GM10248 (cell line): ENCODE results near the gene CLDN17.

Experiments
- CTCF ChIA-PET: fragments of 300-600 bp; sonication (Branson Sonifier 250); formaldehyde crosslinking; extraction: SDS; loops from one replicate; lab custom pipeline; 2021; ENCODE audit warnings: antibody characterized with exemption; lab: Yijun Ruan, JAX
- POLR2A ChIA-PET: fragments of 350-650 bp; sonication (Branson Sonifier 250); formaldehyde crosslinking; extraction: SDS; loops from one replicate; lab custom pipeline; 2020; ENCODE audit warnings: antibody characterized with exemption; lab: Yijun Ruan, JAX
- DNase-seq: peaks from one replicate; pipeline ENCODE4 v3.0.0; 2012; ENCODE audit errors: extremely low spot score
- TF ChIP-seq, protein P1 (sequence below): IDR thresholded peaks from 2 replicates; pipeline ENCODE4 v1.5.1; 2012; ENCODE audit warnings: mild to moderate bottlenecking, low read depth; ENCODE audit errors: extremely low read depth, missing control alignments, control extremely low read depth

The CLDN17 gene

DNA sequence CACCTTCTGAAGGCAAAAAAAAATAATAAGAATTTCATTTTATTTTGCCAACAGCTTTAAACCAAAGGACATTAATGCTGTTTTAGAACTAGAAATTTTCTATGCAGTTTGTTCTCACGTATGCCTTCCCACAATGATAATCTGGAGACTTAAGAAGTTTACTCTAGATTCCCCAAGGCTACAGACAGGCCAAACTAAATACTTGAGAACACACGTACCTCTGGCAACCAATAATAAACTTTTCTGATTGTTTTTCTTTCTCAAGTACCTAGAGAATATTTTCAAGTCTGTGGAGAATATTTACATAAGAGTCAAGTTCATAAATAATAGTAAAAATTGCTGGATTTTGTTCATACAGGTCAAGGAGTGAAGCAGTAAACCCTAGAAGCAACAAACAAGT is 33.4 kb upstream of the CLDN17 start:
- TF ChIP-seq, protein P1, sequence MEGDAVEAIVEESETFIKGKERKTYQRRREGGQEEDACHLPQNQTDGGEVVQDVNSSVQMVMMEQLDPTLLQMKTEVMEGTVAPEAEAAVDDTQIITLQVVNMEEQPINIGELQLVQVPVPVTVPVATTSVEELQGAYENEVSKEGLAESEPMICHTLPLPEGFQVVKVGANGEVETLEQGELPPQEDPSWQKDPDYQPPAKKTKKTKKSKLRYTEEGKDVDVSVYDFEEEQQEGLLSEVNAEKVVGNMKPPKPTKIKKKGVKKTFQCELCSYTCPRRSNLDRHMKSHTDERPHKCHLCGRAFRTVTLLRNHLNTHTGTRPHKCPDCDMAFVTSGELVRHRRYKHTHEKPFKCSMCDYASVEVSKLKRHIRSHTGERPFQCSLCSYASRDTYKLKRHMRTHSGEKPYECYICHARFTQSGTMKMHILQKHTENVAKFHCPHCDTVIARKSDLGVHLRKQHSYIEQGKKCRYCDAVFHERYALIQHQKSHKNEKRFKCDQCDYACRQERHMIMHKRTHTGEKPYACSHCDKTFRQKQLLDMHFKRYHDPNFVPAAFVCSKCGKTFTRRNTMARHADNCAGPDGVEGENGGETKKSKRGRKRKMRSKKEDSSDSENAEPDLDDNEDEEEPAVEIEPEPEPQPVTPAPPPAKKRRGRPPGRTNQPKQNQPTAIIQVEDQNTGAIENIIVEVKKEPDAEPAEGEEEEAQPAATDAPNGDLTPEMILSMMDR, result no peak
- POLR2A ChIA-PET, result no interaction called here
- CTCF ChIA-PET, result interaction anchor here (1.2 to 1.5 kb wide), 2 partner anchors 12 to 30 kb away, joined by 3 to 4 read pairs; no protein-coding TSS in a partner anchor
- no peak for DNase-seq

DNA sequence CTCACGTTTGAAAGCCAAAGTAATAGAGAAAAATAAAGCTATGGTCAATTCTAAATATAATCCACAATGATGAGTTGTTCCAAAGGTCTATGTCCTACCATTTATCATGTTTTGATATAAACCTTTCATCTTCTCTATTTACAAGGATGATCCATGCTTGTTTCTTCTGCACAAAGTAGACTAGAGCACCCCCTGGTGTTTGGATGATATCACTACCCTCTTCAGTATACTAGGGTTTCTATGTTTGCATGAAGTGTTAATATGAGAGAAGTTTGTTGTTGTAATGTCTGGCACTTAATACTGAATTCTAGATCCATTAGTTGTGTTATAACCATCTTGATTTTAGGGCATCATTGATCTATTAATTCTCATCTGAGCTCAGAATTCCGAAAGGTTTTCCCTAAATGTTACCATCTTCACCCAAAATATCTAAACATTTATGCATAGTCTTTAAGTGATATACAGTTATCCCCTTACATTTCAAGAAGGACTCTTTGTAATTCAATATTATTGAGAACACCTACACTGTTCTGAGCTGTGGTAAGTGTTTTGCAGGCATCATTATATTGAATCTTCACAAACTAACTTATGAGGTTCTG is 28.2 kb upstream of the CLDN17 start:
- ChIA-PET CTCF (interaction anchor here (1.2 to 1.3 kb wide), 2 partner anchors 49 to 67 kb away, joined by 3 read pairs; no protein-coding TSS in a partner anchor), POLR2A (no interaction called here)
- TF ChIP-seq, protein P1, result no peak
- DNase-seq, result no peak

DNA sequence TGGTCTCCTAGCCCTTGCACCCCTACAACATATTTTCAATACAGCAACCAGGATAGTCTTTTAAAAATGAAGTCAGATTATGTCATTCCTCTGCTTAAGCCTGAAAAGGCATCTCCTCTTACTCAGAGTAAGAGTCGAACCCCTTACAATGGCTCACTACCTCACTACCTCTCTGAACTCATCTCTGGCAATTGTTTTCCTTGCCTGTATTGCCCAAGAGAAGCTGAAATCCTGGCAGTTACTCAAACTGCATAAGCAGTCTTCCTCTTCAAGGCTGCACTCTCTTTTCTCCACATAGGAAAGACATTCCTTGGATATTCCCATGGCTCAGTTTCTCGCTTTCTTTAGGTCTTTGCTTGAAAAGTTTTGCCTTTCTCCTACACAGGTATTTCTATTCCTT is 26.6 kb upstream of the CLDN17 start:
- no peak for DNase-seq
- ChIA-PET CTCF (no interaction called here), POLR2A (no interaction called here)
- TF ChIP-seq, protein P1, result no peak

DNA sequence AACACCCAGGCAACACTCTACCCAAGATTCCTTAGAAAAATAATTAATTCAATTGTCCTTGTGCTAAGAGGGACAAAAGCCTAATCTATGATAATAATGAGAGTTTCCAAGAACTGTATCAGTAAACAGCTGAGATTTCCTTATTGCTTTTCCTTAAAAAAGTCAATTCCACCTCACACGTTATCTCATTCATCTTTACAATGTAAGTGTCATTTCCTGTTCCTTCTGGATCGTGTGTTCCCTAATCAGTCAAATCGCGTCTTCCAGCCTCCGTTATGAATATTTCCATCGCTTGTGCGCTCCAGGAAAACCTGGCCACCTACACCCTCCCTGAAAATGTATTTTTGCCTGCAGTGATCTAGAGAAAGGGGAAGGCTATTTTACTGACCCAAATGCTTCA is 23.9 kb upstream of the CLDN17 start:
- TF ChIP-seq, protein P1, result no peak
- POLR2A ChIA-PET, result no interaction called here
- no peak for DNase-seq
- CTCF ChIA-PET, result no interaction called here

DNA sequence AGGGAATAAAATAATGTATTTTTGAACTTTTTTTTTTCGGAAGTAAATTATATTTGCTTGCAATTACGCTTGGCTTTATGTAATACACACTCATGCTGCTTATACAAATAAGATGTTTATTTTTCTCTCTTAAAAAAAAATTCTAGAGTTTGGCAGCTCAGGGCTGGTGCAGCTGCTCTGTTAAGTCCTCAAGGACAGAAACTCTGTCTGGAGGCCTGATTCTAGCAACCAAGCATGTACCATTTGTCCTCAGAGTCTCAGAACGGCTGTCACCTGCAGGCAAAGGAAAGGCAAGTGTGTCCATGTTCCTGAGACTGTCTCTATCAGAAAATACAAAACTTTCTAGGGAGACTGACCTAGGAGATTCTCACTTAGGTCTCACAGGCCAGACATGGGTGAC is 23.2 kb upstream of the CLDN17 start:
- TF ChIP-seq, protein P1, result no peak
- no peak for DNase-seq
- ChIA-PET POLR2A (no interaction called here), CTCF (no interaction called here)

DNA sequence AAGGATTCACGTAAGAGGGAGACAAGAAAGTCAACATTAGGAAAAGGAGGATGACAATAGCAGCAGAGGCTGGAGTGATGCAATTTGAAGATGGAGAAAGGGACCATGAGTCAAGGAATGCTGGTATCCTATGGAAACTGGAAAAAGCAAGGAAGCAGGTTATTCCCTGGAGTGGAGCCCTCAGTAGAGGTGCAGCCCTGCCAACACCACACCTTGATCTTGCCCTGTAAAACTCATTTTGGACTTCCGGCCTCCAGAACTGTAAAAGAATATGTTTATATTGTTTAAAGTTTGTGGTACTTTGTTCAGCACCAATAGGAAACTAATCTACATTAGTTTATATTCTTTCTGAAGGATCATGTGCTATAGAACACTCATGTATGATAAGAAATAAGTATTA is 19.6 kb upstream of the CLDN17 start:
- DNase-seq, result no peak
- POLR2A ChIA-PET, result no interaction called here
- TF ChIP-seq, protein P1, result no peak
- CTCF ChIA-PET, result no interaction called here
